Nephron (organoid): ENCODE results near the gene ZNF688.

Source experiments
- H3K27ac Mint-ChIP-seq, 3 experiments: 2 replicates each; pipeline ENCODE4 v1.8.0; 2020; ENCODE audit warnings: mixed read lengths in 3 of 3, mild to moderate bottlenecking in 2 of 3, moderate library complexity in 1 of 3
- H3K27me3 Mint-ChIP-seq: 2 replicates; pipeline ENCODE4 v1.8.0; 2021; ENCODE audit warnings: low read depth, mild to moderate bottlenecking, moderate library complexity, mixed read lengths
- H3K36me3 Mint-ChIP-seq: 2 replicates; pipeline ENCODE4 v1.8.0; 2020; ENCODE audit warnings: low read depth, mixed read lengths
- H3K4me1 Mint-ChIP-seq: 2 replicates; pipeline ENCODE4 v1.8.0; 2020; ENCODE audit warnings: mixed read lengths
- H3K4me3 Mint-ChIP-seq, 3 experiments: 2 replicates each; pipeline ENCODE4 v1.8.0; 2020; ENCODE audit warnings: mild to moderate bottlenecking in 3 of 3, mixed read lengths in 3 of 3, moderate library complexity in 2 of 3
- H3K9me3 Mint-ChIP-seq: 2 replicates; pipeline ENCODE4 v1.8.0; 2020; ENCODE audit warnings: mixed read lengths
- CTCF ChIP-seq, 3 experiments: fragments of 200-600 bp; sonication (generic); IDR thresholded peaks; one replicate each; pipeline ENCODE4 v1.5.0; 2021; ENCODE audit warnings: antibody characterized with exemption in 3 of 3; ENCODE audit not compliant: unreplicated experiment in 3 of 3

Gene ZNF688

GRCh38 chr16:30567160-30567990 lies 4.1 kb downstream of the ZNF688 start:
- H3K36me3 Mint-ChIP-seq, result no peaks in the 10 kb centered on the region
- H3K9me3 Mint-ChIP-seq, result no peaks in the 10 kb centered on the region
- H3K27me3 Mint-ChIP-seq, result peaks cover 5% of the 10 kb centered on the region
- H3K4me1 Mint-ChIP-seq, result peaks cover 12% of the 10 kb centered on the region
- no peak overlapping the region for H3K4me3 Mint-ChIP-seq
- H3K27ac Mint-ChIP-seq, result peak overlapping the region in 1 of 3 experiments; percentile 59
- no peak for TF ChIP-seq CTCF (IDR thresholded peaks at IDR 0.05; ENCODE audit: unreplicated experiment in 3 of 3)

- H3K27ac Mint-ChIP-seq, result peak overlapping the region in 2 of 3 experiments; percentile 6 to 23
- H3K4me3 Mint-ChIP-seq, result peak overlapping the region in 1 of 3 experiments; percentile 11
- no peaks in the 10 kb centered on the region for H3K36me3 Mint-ChIP-seq
- H3K27me3 Mint-ChIP-seq, result peaks cover 5% of the 10 kb centered on the region
- TF ChIP-seq CTCF (IDR thresholded peaks at IDR 0.05; ENCODE audit: unreplicated experiment in 3 of 3), result no peak
- no peaks in the 10 kb centered on the region for H3K9me3 Mint-ChIP-seq
- peaks cover 4% of the 10 kb centered on the region for H3K4me1 Mint-ChIP-seq
Observed at GRCh38 chr16:30566531-30566930, 5.0 kb downstream of the ZNF688 start.

GRCh38 chr16:30565984-30566383 lies 5.5 kb downstream of the ZNF688 start:
- Mint-ChIP-seq H3K4me3 (no peak overlapping the region), H3K4me1 (peaks cover 4% of the 10 kb centered on the region), H3K36me3 (no peaks in the 10 kb centered on the region), H3K9me3 (no peaks in the 10 kb centered on the region), H3K27me3 (peaks cover 5% of the 10 kb centered on the region), H3K27ac (peak overlapping the region in 2 of 3 experiments; percentile 6 to 23)
- TF ChIP-seq CTCF (IDR thresholded peaks at IDR 0.05; ENCODE audit: unreplicated experiment in 3 of 3), result no peak

- TF ChIP-seq CTCF (IDR thresholded peaks at IDR 0.05; ENCODE audit: unreplicated experiment in 3 of 3), result no peak
- Mint-ChIP-seq H3K27ac (peak overlapping the region in 2 of 3 experiments; percentile 6 to 23), H3K4me1 (peaks cover 4% of the 10 kb centered on the region), H3K36me3 (no peaks in the 10 kb centered on the region), H3K9me3 (no peaks in the 10 kb centered on the region), H3K4me3 (no peak overlapping the region), H3K27me3 (peaks cover 5% of the 10 kb centered on the region)
Observed at GRCh38 chr16:30565526-30565925, 6.0 kb downstream of the ZNF688 start.

GRCh38 chr16:30562021-30562420 lies 9.5 kb downstream of the ZNF688 start:
- no peak overlapping the region for H3K4me3 Mint-ChIP-seq
- H3K36me3 Mint-ChIP-seq, result no peaks in the 10 kb centered on the region
- H3K4me1 Mint-ChIP-seq, result peaks cover 4% of the 10 kb centered on the region
- H3K27ac Mint-ChIP-seq, result no peak overlapping the region
- no peaks in the 10 kb centered on the region for H3K9me3 Mint-ChIP-seq
- TF ChIP-seq CTCF (IDR thresholded peaks at IDR 0.05; ENCODE audit: unreplicated experiment in 3 of 3), result no peak
- peaks cover 5% of the 10 kb centered on the region for H3K27me3 Mint-ChIP-seq
